GM12892 (cell line): ENCODE measurements around the gene CXCR2.

Experiments
- POLR2A ChIP-seq: IDR thresholded peaks from 2 replicates; pipeline ENCODE4 v1.6.1; 2011; ENCODE audit warnings: low read depth, low read length, control low read depth
- POLR2AphosphoS5 ChIP-seq: IDR thresholded peaks from 2 replicates; pipeline ENCODE4 v1.6.1; 2011; ENCODE audit warnings: low read depth, low read length, control low read depth
- TAF1 ChIP-seq: IDR thresholded peaks from 2 replicates; pipeline ENCODE4 v1.6.1; 2011; ENCODE audit warnings: low read depth, mild to moderate bottlenecking, control low read depth, low read length, borderline replicate concordance

DNA sequence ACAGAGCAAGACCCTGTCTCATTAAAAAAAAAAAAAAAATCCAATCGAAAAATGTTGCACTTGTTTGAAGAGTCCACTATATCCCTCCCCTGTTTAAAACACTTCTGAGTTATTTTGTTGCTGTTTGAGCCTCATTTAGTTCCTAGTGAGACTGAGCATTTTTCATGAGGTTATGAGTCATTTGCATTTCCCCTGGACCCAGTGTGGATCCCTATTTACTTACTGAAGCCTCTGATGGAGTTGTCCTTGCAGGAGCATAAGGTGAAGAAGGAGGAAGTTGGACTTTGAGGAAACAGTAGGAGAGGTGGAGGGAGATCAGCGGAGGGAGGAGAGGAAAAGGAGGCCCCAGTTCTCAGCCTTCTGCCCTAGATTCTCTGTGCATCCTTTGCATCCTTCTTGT, 35.8 kb downstream of the CXCR2 start:
- TF ChIP-seq POLR2AphosphoS5 = no peak
- no peak for TF ChIP-seq POLR2A
- no peak for TF ChIP-seq TAF1
